GM19467 (cell line): ENCODE measurements around the gene CARD9.

Experiments
- ATAC-seq: cut with Tn5 transposase; IDR thresholded peaks from one replicate; pipeline ENCODE4 v1.9.1; 2021; ENCODE audit warnings: mild to moderate bottlenecking, moderate library complexity; ENCODE audit not compliant: unreplicated experiment

CARD9 gene

DNA sequence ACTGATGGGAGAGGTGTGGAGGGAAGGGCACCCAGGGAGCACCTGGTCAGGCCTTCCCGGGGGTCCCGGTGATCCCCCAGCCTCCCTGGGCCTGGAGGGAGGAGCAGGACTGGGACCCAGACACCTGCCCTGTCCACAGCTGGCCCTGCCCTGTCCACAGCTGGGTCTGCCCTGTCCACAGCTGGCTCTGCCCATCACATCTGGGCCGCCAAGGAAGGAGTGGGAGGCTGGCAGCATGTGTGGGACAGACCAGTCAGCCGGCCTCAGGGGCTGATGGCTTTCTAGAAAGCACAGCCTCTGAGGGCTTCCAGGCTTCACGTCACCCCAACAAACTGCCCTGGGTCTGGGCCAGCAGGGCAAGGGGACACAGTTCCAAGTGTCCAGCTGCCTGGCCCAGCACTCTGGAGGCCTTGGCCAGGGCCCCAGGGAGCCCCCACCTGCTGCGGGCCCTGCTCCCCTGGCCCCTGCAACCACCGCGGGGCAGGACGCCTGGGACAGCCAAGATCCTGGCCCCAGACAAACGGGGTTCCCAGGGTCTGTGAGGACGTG is 22.1 kb downstream of the CARD9 start:
- ATAC-seq: no peak

- no peak for ATAC-seq
These were observed 23.9 kb downstream of the CARD9 start for GRCh38 chr9:136349546-136349945.

- no peak for ATAC-seq
These were observed 24.8 kb downstream of the CARD9 start for GRCh38 chr9:136348691-136349090.

GRCh38 chr9:136347472-136348256 is 25.8 kb downstream of the CARD9 start:
- ATAC-seq: no peak

DNA sequence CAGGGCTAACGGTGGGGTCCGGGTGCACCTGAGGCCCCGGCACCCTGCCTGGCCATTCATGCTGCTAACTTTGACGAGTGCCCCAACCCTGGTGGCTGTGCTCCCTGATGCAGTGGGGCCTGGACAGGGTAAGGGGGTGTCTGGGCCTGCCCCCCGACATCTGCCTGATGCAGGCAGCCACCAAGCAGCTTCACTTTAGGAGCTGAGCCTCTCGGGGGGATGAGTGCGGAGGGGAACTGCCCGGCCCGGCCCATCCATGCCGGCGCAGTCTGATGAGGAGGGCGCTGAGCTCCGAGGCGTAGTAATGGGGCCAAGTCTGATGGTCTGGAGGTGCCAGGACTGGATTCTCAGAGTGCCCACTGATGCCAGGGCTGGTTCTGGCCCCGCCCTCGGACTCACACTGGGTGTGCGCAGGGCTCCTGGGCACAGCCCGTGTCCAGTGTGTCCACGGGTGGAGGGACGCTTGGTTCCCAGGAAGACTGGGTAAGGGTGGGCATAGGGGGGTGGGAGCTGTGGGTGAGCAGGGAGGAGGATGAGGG is 26.5 kb downstream of the CARD9 start:
- no peak for ATAC-seq

GRCh38 chr9:136346157-136346481 is 27.4 kb downstream of the CARD9 start:
- ATAC-seq: no peak

DNA sequence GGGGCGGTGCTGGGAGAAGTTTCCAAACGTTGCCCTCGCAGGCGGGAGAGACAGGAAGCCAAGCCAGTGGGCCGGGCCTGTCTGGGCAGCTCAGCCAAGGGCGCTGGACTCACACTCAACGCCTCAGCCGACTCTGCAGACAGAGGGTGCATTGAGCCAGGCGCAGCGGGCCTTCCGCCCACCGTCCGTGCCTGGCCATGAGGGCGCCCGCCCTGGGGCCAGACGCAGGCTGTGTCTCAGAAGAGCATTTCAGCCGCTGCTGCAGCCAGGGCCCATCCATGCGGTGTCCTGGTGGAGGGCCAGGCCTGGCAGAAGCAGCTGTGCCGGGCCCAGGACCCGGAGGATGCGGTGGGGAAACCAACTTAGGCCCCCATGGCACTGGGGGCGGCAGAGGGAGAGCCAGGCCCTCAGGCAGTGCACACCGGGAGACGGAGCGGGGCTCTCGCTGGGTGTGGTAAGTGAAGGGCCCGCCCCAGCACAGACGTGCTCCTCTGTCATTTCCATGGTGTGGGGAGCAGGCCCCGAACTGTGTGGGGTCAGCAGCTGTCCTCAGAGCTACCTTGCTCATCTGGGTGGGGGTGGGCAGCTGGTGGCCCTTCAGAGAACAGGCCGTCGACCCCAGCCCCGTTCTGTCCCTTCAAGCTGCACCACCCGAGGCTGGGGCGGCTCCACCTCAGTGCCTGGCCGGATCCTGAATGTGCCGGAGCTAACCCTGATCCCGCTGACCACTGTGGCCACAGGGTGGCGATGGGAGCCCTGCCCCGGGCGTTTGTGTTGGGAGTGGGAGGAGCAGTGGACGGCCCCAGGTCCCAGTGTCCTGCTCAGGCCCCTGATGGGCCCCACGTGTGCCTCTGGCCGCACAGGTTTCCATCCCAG is 27.9 kb downstream of the CARD9 start:
- no peak for ATAC-seq

DNA sequence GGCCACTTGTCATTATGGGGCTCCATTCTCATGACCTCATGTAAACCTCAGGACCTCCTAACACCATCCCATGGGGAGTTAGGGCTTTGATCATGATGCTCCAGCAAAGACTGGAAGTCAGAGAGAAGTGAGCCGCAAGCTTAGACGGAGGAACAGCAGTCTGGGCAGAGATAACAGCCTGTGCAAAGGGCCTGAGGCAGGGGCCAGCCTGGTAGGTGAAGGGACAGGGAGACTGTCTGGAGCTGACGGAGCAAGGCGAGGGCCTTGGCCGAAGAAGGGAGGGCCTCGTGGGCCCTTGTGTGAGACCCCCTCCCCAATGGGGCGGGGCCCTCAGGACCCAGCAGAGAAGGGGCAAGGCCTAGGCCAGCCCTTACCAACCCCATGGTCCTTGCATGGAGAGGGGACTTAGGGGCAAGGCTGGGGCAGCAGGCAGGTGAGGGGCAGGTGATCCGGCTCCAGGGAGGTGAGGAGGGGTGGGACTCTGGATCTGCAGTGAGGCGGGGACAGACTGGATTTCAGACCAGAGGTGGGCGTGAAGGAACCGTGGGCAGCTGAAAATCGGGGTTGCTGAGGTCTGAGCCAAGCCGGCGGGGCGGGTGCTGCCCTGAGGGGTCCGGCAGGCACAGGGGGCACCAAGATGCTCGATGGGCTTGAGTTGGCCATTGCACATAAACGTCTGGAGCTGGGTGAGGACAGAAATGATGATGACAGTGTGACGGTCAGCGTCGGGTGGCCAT is 28.8 kb downstream of the CARD9 start:
- ATAC-seq: no peak

GRCh38 chr9:136343884-136344269 is 29.6 kb downstream of the CARD9 start:
- no peak for ATAC-seq

DNA sequence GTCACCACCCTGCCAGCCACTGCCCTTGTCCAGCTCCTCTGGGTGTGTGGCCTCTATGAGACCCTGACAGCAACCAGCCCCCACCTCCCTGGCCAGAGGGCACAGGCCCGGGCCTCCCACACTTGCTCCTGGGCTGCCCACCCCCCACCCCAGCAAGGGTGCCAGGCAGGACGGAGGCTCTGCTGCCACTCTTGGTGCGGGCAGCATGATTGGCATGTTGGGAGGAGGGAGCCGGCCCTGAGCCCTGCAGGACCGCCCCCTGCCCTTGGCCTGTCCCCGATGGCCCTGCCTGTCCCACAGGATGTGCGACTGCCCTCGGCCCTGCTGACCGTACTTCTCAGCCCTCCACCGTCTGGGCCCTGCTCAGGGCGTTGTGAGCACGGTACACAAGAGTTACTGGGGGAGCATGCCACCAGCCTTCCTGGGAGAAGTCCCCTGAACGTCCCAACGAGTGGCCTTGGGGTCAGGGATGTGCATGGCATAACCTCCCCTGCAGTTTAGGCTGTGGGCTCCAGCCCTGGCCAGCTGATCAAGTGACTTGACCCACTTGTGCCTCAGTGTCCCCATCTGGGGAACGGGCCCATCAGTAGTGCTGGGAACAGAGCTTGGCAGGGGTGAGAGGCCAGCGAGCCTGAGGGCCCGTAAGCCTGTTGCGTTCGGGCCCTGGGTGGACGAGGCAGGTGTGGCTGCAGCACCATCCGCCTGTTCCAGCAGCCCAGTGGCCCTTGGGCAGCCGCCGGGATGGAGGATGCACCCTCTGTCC is 30.2 kb downstream of the CARD9 start:
- ATAC-seq: no peak

DNA sequence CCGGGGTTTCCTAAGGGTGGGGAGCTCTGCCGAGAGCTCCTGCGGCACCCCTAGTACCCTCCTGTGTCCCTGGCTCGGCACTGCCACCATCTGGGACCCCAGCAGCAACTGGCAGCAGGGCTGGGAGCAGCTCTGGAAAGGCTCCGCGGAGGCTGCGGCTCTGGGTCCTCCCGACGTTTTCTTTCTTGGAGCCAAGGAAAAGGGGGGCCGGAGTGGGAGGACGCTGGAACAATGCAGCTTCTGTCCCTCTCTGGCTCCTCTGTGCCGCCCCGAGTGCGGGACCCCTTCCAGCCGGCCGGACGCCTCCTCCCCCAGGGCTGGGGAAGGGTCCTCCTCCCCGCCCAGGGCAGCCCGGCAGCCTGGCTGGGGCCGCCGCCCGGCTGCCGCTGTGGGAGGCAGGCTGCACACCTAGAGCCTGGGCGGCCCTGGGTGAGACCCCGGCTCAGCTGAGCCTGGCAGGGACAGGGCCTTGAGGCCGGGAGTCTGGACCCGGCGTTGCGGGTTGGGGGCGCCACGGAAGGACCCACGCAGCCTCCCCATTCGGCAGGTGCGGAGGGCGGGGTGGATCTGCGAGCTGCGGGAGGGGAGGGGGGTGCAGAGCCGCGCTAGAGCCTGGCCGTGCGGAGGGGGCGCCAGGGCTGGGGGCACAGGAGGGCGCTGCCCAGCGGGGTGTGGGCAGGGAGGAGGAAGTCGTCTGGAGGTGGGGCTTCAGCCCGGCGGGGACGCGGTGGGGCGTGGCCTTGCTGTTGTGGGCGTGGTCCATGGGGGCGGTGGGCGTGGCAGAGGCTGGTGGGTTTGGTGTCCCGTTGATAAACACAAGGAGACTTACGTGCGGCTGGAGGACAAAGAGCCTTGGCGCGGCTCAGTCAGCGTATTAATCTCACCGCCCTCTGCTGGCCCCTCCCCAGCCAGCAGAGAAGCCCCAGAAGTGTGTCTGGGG is 31.0 kb downstream of the CARD9 start:
- ATAC-seq: no peak

GRCh38 chr9:136341769-136342168 is 31.7 kb downstream of the CARD9 start:
- no peak for ATAC-seq

- no peak for ATAC-seq
These were observed 32.3 kb downstream of the CARD9 start for GRCh38 chr9:136341042-136341655.

DNA sequence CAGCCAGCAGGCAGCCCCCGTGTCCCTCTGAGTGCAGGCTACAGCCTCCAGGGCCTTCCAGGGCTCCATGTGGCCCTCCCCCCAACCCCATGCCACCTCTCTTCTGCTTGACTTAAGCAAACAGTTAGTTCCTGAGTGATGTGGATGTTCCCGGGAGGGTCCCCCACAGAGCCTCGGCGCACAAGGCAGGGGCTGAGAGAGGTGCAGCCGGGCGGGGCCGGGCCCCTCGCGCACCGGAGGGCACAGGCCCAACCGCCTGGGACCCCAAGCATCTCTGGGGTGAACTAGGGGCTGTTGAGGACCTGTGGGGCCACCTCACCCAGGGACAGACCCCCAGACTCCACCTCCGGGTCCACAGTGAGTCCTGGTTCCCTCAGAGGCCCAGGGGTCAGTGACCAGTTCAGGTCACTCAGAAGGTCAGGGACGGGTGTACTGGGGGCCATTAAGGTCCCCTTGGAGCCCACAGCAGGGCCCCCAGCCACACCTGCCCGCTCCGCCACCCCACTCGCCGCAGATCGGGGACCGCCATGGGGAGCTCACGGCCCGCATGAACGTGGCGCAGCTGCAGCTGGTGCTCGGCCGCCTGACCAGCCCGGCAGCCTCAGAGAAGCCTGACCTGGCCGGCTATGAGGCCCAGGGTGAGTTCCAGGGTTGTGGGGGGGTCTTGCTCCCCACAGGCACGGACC is 33.0 kb downstream of the CARD9 start:
- no peak for ATAC-seq

GRCh38 chr9:136339958-136340310 is 33.5 kb downstream of the CARD9 start:
- no peak for ATAC-seq

GRCh38 chr9:136339173-136339957 is 34.1 kb downstream of the CARD9 start:
- ATAC-seq: no peak

DNA sequence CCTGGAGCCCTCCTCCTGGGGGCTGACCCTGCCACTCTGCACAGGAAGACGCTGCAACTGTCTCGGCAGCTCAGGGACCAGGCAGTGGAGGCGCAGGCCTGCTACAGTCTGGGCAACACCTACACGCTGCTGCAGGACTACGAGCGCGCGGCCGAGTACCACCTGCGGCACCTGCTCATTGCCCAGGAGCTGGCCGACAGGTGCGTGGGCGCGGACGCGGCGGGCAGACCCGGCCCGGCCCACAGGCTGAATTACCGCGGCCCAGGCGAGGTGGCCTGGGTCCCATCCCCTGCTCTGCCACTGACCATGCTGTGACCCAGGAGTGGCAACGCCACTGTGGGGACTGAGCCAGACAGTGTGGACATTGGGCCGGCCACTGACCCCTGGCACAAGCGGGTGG is 35.0 kb downstream of the CARD9 start:
- no peak for ATAC-seq
